ENCODE data around the gene TLE1.

- TF ChIP-seq EP300 (IDR thresholded peaks at IDR 0.05) (no peak), POLR2A (IDR thresholded peaks at IDR 0.05) (no peak), POLR2AphosphoS5 (IDR thresholded peaks at IDR 0.05) (no peak), CTCF (IDR thresholded peaks at IDR 0.05) (no peak)
Observed at GRCh38 chr9:81578606-81579005, 110.7 kb downstream of the TLE1 start.

Measured in stomach (tissue), 4 donors.